ENCODE data around the gene TMEM120B.

TMEM120B gene

GRCh38 chr12:121796855-121797751, 84.6 kb downstream of the TMEM120B start:
- Histone ChIP-seq H3K9me2 (replicated peaks; ENCODE audit: low read depth, low read length) (no peaks in the 10 kb centered on the region), H3K4me3 (ENCODE audit: low read length, poor library complexity, severe bottlenecking) (peak overlapping the region; percentile 68), H3K9ac (ENCODE audit: low read depth, low read length, poor library complexity, severe bottlenecking) (no peak overlapping the region), H3K9me3 (ENCODE audit: insufficient read depth, low read depth, low read length) (no peaks in the 10 kb centered on the region), H4K20me1 (ENCODE audit: insufficient read depth, low read length, poor library complexity, severe bottlenecking) (peaks cover 46% of the 10 kb centered on the region), H3K4me1 (ENCODE audit: insufficient read depth, low read length, poor library complexity, severe bottlenecking) (peaks cover 31% of the 10 kb centered on the region), H3K4me2 (ENCODE audit: low read depth, low read length, poor library complexity, severe bottlenecking) (peak overlapping the region; percentile 89), H3K27me3 (ENCODE audit: insufficient read depth, low read length, poor library complexity, severe bottlenecking) (peaks cover 6% of the 10 kb centered on the region), H3K36me3 (ENCODE audit: insufficient read depth, low read length) (0 out of 2 replicates have a peak, but pooled peaks cover 5% of the 10 kb centered on the region), H2AFZ (ENCODE audit: low read length) (no peak overlapping the region), H3K79me2 (ENCODE audit: insufficient read depth, low read length) (peaks cover 75% of the 10 kb centered on the region), H3F3A (ENCODE audit: low read depth) (peaks cover 7% of the 10 kb centered on the region; the same call in 1 of the 2 replicates)
- TF ChIP-seq CTCF (conservative IDR thresholded peaks at IDR 0.05; ENCODE audit: low read length) (no peak), EZH2phosphoT487 (IDR thresholded peaks at IDR 0.05; ENCODE audit: borderline replicate concordance) (no peak)

- peak overlapping the region; percentile 68 for H3K4me3 ChIP-seq (ENCODE audit: low read length, poor library complexity, severe bottlenecking)
- peaks cover 7% of the 10 kb centered on the region; the same call in 1 of the 2 replicates for H3F3A ChIP-seq (ENCODE audit: low read depth)
Measured at GRCh38 chr12:121797937-121798786, 85.6 kb downstream of the TMEM120B start.

More at GRCh38 chr12:121797937-121798786, 85.6 kb downstream of the TMEM120B start:
- Histone ChIP-seq H3K9ac (ENCODE audit: low read depth, low read length, poor library complexity, severe bottlenecking) (peak overlapping the region; percentile 46), H3K9me2 (replicated peaks; ENCODE audit: low read depth, low read length) (no peaks in the 10 kb centered on the region), H3K4me2 (ENCODE audit: low read depth, low read length, poor library complexity, severe bottlenecking) (peak overlapping the region; percentile 89), H3K9me3 (ENCODE audit: insufficient read depth, low read depth, low read length) (no peaks in the 10 kb centered on the region), H2AFZ (ENCODE audit: low read length) (no peak overlapping the region), H3K79me2 (ENCODE audit: insufficient read depth, low read length) (peaks cover 71% of the 10 kb centered on the region), H3K36me3 (ENCODE audit: insufficient read depth, low read length) (0 out of 2 replicates have a peak, but pooled peaks cover 5% of the 10 kb centered on the region), H3K4me1 (ENCODE audit: insufficient read depth, low read length, poor library complexity, severe bottlenecking) (peaks cover 28% of the 10 kb centered on the region), H4K20me1 (ENCODE audit: insufficient read depth, low read length, poor library complexity, severe bottlenecking) (peaks cover 39% of the 10 kb centered on the region), H3K27me3 (ENCODE audit: insufficient read depth, low read length, poor library complexity, severe bottlenecking) (peaks cover 6% of the 10 kb centered on the region)
- TF ChIP-seq CTCF (conservative IDR thresholded peaks at IDR 0.05; ENCODE audit: low read length) = no peak
- no peak for TF ChIP-seq EZH2phosphoT487 (IDR thresholded peaks at IDR 0.05; ENCODE audit: borderline replicate concordance)
